ENCODE results near the gene ANKRD34A. TPM values are rescaled to one million over a fixed set of nuclear protein-coding genes. Genes with fewer than 3 reads are reported as not detected.

ANKRD34A gene
- total RNA-seq, 1 donor: 0.99 TPM

DNA sequence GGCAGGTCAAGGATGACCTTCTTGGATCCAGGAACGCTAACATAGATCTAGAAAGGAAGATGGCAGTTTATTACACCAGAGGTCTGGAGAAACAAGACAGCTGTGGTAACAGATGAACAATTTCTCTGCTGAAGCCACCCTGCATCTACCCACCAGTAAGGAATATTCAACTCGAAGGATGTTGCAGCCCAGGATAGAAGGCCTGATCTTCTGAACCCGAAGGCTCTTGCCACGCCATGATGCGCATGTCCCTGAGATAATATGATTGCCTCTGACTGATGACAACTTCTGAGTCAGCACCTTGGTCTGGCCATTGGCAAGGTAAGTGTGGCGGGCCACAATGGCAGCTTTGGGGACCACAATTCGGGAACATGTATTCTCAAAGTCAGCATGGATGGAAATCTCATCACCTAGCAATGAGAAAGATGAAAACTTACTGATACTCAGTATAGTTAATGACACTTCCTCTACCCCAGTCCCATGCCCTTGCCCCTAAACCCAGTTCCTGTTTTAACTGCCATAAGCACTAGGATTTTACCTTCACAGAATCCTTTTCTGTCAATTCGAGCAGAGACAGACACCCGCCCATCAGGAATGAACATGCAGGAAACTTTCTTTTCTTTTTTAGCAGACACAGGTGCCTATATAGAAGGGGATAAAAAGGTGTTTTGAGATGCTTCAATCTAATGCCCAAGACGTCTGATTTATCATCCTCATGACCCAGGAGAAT is 30.2 kb upstream of the ANKRD34A start:
- peak overlapping the region; percentile 99 for H3K4me3 ChIP-seq (ENCODE audit: low read depth, low read length)

DNA sequence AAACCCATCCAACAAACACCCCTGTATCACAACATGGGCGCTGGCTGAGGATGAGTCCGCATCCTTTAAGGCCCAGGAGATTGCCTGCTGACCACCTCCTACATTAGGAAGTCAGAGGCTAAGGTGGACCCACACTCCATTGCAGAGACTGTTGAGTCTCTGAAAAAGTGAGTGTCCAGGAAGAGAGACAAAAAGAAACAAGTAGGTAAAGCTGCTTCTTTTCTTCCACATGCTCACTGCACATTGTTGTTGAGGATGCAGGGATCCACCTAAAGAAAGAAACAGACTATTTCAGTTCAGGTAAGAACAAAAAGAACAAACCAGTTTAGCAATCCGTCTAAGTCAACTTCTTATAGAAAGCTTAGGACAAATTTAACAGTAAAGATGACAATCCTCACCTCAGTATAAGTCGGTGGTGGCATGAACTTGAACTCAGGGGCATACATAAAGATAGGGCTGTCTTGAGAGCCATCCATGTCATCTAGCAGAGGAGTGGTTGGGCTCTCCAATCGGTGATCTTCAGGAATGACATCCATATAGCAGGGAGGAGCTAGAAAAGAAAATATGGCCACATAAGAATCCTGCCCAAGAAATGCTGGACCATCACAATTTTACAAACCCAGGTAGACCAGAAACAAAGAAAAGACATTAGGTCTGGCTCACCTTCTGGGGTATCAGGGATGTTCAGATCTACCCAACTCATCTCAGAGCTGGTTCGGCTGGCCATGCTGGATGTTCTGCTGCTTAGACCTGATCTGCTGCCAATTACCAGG is 29.4 kb upstream of the ANKRD34A start:
- H3K4me3 ChIP-seq (ENCODE audit: low read depth, low read length): peak overlapping the region; percentile 99
- TF ChIP-seq, protein P1, sequence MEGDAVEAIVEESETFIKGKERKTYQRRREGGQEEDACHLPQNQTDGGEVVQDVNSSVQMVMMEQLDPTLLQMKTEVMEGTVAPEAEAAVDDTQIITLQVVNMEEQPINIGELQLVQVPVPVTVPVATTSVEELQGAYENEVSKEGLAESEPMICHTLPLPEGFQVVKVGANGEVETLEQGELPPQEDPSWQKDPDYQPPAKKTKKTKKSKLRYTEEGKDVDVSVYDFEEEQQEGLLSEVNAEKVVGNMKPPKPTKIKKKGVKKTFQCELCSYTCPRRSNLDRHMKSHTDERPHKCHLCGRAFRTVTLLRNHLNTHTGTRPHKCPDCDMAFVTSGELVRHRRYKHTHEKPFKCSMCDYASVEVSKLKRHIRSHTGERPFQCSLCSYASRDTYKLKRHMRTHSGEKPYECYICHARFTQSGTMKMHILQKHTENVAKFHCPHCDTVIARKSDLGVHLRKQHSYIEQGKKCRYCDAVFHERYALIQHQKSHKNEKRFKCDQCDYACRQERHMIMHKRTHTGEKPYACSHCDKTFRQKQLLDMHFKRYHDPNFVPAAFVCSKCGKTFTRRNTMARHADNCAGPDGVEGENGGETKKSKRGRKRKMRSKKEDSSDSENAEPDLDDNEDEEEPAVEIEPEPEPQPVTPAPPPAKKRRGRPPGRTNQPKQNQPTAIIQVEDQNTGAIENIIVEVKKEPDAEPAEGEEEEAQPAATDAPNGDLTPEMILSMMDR (IDR thresholded peaks at IDR 0.05; ENCODE audit: insufficient read depth, low read length): peak; percentile 9
- DNase-seq (ENCODE audit: low read depth): no peak

More for the DNA sequence above, 30.2 kb upstream of the ANKRD34A start:
- TF ChIP-seq, protein P1 (IDR thresholded peaks at IDR 0.05; ENCODE audit: insufficient read depth, low read length): no peak
- DNase-seq (ENCODE audit: low read depth): no peak

GRCh38 chr1:145992958-145993617 is 28.7 kb upstream of the ANKRD34A start:
- H3K4me3 ChIP-seq (ENCODE audit: low read depth, low read length): peak overlapping the region; percentile 99
- TF ChIP-seq, protein P1 (IDR thresholded peaks at IDR 0.05; ENCODE audit: insufficient read depth, low read length): no peak
- DNase-seq (ENCODE audit: low read depth): no peak

- peak overlapping the region; percentile 99 for H3K4me3 ChIP-seq (ENCODE audit: low read depth, low read length)
- no peak for DNase-seq (ENCODE audit: low read depth)
- TF ChIP-seq, protein P1 (IDR thresholded peaks at IDR 0.05; ENCODE audit: insufficient read depth, low read length): no peak
Observed at GRCh38 chr1:145992502-145992936, 28.1 kb upstream of the ANKRD34A start.

DNA sequence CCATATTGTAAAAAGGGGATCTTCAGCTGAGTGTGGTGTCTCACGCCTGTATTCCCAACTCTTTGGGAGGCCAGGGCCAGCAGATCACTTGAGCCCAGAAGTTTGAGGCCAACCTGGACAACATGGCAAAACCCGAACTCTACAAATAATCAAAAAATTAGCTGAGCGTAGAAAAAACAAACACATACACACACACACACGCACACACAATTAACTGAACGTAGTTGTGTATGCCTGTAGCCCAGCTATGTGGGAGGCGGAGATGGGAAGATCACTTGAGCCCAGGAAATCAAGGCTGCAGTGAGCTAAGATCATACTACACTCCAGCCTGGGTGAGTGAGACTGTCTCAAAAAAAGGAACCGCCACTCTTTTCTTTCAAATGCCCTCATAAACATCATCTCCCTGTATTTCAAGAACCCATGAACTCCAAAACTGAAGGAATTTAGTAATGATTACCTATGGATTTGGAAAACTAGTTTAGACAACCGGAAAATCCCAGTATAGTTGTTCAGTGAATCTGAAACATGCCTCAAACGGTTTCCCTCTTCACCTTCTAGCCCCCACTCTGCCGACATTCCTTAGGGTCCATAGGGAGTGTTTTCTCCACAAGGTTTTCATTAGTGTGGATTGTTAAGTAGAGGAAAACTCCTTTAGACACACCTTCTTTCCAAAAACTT is 27.5 kb upstream of the ANKRD34A start:
- H3K4me3 ChIP-seq (ENCODE audit: low read depth, low read length): no peak overlapping the region
- TF ChIP-seq, protein P1 (IDR thresholded peaks at IDR 0.05; ENCODE audit: insufficient read depth, low read length): no peak
- DNase-seq (ENCODE audit: low read depth): no peak

DNA sequence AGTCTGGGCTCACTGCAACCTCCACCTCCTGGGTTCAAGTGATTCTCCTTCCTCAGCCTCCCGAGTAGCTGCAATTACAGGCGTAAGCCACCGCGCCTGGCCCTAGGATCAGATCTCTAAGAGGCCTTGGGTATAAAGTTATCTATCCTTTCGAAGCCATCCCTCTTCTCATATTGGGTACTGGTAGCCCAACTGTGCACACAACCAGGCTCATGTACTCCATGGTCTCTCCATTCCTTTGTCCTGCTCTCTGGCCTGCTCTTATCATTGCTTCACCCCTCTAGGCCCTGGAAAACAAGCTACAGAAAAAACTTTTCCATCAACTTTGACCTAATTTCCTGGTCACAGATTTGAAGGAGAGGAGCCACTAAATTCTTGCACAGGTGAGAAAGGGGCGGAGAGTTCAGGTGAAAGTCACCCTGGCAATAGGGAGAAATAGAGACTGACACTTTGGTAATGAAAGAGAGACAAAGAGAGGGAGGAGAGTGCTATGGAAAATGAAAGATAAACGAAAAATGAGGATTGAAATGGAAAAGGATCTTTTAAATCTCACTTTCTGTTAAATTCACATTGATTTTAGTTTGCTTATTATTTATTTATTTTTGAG is 26.0 kb upstream of the ANKRD34A start:
- TF ChIP-seq, protein P1 (IDR thresholded peaks at IDR 0.05; ENCODE audit: insufficient read depth, low read length): no peak
- no peak for DNase-seq (ENCODE audit: low read depth)
- H3K4me3 ChIP-seq (ENCODE audit: low read depth, low read length): no peak overlapping the region

All from fibroblast of the aortic adventitia (primary cell).